Upper lobe of left lung (tissue), 4 donors: ENCODE measurements around the gene CELSR1.

ENCODE experiments used
- POLR2AphosphoS5 ChIP-seq, 2 donors: sonication (generic); formaldehyde crosslinking; IDR thresholded peaks; one replicate each; pipeline ENCODE4 v1.5.1; 2017; ENCODE audit warnings: antibody characterized with exemption in 2 of 2
- TF ChIP-seq, protein P1 (sequence below), 6 experiments: fragments of 450-650 bp in 4 of 6; fragments of 200-600 bp in 2 of 6; sonication (generic) in 2 of 6; IDR thresholded peaks; one replicate each; pipeline ENCODE4 v1.5.1; 2016 to 2019; ENCODE audit warnings: antibody characterized with exemption in 6 of 6

DNA sequence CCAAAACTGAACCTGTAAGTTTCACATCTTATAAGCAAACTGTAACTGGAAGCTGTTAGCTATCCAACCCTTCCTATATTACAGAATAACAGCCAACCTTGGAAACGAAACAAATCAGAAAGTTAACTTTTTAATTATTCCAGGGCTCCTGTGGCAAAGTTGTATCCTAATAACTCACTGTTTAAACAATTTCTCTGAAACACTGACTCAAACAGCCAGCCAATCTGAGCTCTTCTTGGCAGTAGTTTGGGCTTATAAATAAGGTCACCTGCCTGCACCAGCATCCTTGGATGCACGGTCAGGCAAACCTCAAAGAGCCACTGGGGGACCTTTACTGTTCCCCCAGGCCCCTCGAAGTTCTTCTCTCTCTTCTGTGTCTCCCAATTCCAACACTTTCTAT lies 5.0 kb downstream of the CELSR1 start:
- TF ChIP-seq, protein P1, sequence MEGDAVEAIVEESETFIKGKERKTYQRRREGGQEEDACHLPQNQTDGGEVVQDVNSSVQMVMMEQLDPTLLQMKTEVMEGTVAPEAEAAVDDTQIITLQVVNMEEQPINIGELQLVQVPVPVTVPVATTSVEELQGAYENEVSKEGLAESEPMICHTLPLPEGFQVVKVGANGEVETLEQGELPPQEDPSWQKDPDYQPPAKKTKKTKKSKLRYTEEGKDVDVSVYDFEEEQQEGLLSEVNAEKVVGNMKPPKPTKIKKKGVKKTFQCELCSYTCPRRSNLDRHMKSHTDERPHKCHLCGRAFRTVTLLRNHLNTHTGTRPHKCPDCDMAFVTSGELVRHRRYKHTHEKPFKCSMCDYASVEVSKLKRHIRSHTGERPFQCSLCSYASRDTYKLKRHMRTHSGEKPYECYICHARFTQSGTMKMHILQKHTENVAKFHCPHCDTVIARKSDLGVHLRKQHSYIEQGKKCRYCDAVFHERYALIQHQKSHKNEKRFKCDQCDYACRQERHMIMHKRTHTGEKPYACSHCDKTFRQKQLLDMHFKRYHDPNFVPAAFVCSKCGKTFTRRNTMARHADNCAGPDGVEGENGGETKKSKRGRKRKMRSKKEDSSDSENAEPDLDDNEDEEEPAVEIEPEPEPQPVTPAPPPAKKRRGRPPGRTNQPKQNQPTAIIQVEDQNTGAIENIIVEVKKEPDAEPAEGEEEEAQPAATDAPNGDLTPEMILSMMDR (IDR thresholded peaks at IDR 0.05): no peak
- no peak for TF ChIP-seq POLR2AphosphoS5 (IDR thresholded peaks at IDR 0.05)
